Mesendoderm (in vitro differentiated cells): ENCODE results near the gene GRK3.

ENCODE experiments used
- DNase-seq: peaks from one replicate; pipeline ENCODE4 v3.0.0; 2013
- H2AK5ac ChIP-seq: 2 replicates; pipeline ENCODE4 v1.6.1; 2013; ENCODE audit warnings: low read length, inconsistent platforms
- H2BK120ac ChIP-seq: 2 replicates; pipeline ENCODE4 v1.6.1; 2013; ENCODE audit warnings: low read depth, mild to moderate bottlenecking, low read length, moderate library complexity, mixed read lengths
- H2BK15ac ChIP-seq: replicated peaks from 2 replicates; pipeline ENCODE4 v1.6.1; 2013; ENCODE audit warnings: low read depth, mild to moderate bottlenecking, moderate library complexity
- H2BK5ac ChIP-seq: 2 replicates; pipeline ENCODE4 v1.6.1; 2013; ENCODE audit warnings: low read length, inconsistent platforms
- H3K18ac ChIP-seq: 2 replicates; pipeline ENCODE4 v1.6.1; 2013; ENCODE audit warnings: mild to moderate bottlenecking, low read length, mixed read lengths
- H3K23ac ChIP-seq: one replicate; pipeline ENCODE4 v1.6.1; 2013; ENCODE audit warnings: low read length
- H3K27ac ChIP-seq: 2 replicates; pipeline ENCODE4 v1.5.1; 2013; ENCODE audit warnings: low read depth, mild to moderate bottlenecking, inconsistent platforms, low read length, moderate library complexity
- H3K27me3 ChIP-seq: 2 replicates; pipeline ENCODE4 v1.6.1; 2013; ENCODE audit warnings: low read length, control low read depth, mild to moderate bottlenecking, inconsistent platforms; ENCODE audit not compliant: insufficient read depth, poor library complexity
- H3K36me3 ChIP-seq: 2 replicates; pipeline ENCODE4 v1.6.1; 2013; ENCODE audit warnings: low read length, inconsistent platforms; ENCODE audit not compliant: control insufficient read depth, insufficient read depth
- H3K4ac ChIP-seq: one replicate; pipeline ENCODE4 v1.6.1; 2013; ENCODE audit warnings: low read depth, mild to moderate bottlenecking, low read length, moderate library complexity
- H3K4me1 ChIP-seq: 2 replicates; pipeline ENCODE4 v1.6.1; 2013; ENCODE audit warnings: low read depth, low read length, inconsistent platforms; ENCODE audit not compliant: control insufficient read depth
- H3K4me2 ChIP-seq: 2 replicates; pipeline ENCODE4 v1.6.1; 2013; ENCODE audit warnings: low read length
- H3K4me3 ChIP-seq: 2 replicates; pipeline ENCODE4 v1.5.1; 2013; ENCODE audit warnings: mild to moderate bottlenecking, low read length
- H3K56ac ChIP-seq: one replicate; pipeline ENCODE4 v1.6.1; 2013; ENCODE audit warnings: low read length
- H3K79me1 ChIP-seq: 2 replicates; pipeline ENCODE4 v1.6.1; 2013; ENCODE audit warnings: low read length, inconsistent platforms
- H3K79me2 ChIP-seq: 2 replicates; pipeline ENCODE4 v1.6.1; 2013; ENCODE audit warnings: mild to moderate bottlenecking, low read length; ENCODE audit not compliant: control insufficient read depth, insufficient read depth
- H3K9ac ChIP-seq: 2 replicates; pipeline ENCODE4 v1.6.1; 2013; ENCODE audit warnings: low read length, inconsistent platforms
- H4K5ac ChIP-seq: one replicate; pipeline ENCODE4 v1.6.1; 2013; ENCODE audit warnings: low read length
- H4K8ac ChIP-seq: one replicate; pipeline ENCODE4 v1.6.1; 2013; ENCODE audit warnings: low read depth, mild to moderate bottlenecking, control low read depth, low read length, moderate library complexity
- WGBS: extraction: QIAGEN DNeasy Blood & Tissue Kit; methylation state at CpG from one replicate; pipeline ENCODE4 v1.1.7; 2013; ENCODE audit warnings: low lambda C conversion rate, missing lambda C conversion rate; ENCODE audit not compliant: insufficient coverage; ENCODE audit errors: extremely low coverage; 5-methylcytosine and 5-hydroxymethylcytosine counted together

The GRK3 gene

DNA sequence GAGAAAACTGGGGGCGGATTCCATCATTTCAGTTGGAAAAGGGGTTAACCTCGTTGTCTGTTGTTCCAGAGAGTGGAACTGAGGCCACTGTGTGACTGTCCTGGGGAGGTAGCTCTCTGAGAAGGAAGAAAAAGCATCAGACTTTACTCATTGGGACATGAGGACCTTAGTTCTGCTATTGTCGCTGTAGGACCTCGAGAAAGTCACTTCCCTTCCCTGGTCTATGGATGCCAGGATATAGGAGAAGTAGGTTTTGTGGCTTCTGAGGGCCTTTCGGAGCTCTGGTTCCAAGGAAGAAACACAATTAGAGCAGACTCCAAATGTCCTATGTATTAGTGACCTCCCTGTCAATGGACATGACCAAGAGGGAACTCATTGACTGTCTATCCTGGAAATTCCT lies 183.7 kb downstream of the GRK3 start:
- Histone ChIP-seq H3K4me2 (no peak overlapping the region), H3K4me3 (no peak overlapping the region), H3K56ac (no peak overlapping the region), H2BK120ac (no peak overlapping the region), H3K79me1 (no peaks in the 10 kb centered on the region), H3K79me2 (no peaks in the 10 kb centered on the region), H2AK5ac (no peak overlapping the region), H3K27me3 (no peaks in the 10 kb centered on the region), H2BK5ac (no peak overlapping the region), H3K23ac (no peak overlapping the region), H3K36me3 (no peaks in the 10 kb centered on the region), H3K9ac (no peak overlapping the region), H4K5ac (no peak overlapping the region), H3K18ac (no peak overlapping the region), H3K4ac (no peak overlapping the region), H4K8ac (no peak overlapping the region), H3K27ac (no peak overlapping the region), H2BK15ac (no peak overlapping the region), H3K4me1 (no peaks in the 10 kb centered on the region)
- DNase-seq, result no peak
- WGBS, result no CpG with 5 or more reads among the region's 5 CpGs

DNA sequence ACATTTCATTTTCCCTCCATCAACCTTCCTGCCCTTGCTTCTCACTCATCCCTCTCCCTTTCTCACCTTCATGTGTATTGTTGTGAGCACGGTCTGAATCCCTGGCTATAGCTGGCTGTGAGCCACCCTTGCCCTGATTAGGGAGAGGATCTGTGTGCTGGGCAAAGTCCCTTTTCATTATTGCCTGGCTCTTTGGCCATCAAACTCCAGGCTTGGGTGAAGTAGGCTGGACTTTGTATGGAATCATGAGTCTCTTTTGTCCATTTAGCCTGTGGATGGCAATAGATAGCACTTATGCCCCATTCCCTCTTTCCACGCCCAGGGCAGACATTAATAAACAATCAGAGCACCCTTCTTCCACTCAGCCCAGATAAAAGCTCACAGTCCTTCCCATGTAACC lies 184.2 kb downstream of the GRK3 start:
- no CpG with 5 or more reads among the region's 2 CpGs for WGBS
- no peak overlapping the region for H2BK120ac ChIP-seq
- H4K8ac ChIP-seq, result no peak overlapping the region
- H3K27ac ChIP-seq, result no peak overlapping the region
- no peak overlapping the region for H3K18ac ChIP-seq
- DNase-seq, result no peak
- H4K5ac ChIP-seq, result no peak overlapping the region
- H3K56ac ChIP-seq, result no peak overlapping the region
- no peaks in the 10 kb centered on the region for H3K36me3 ChIP-seq
- H3K4me3 ChIP-seq, result no peak overlapping the region
- H3K4me2 ChIP-seq, result no peak overlapping the region
- no peaks in the 10 kb centered on the region for H3K27me3 ChIP-seq
- no peaks in the 10 kb centered on the region for H3K79me1 ChIP-seq
- no peaks in the 10 kb centered on the region for H3K4me1 ChIP-seq
- no peaks in the 10 kb centered on the region for H3K79me2 ChIP-seq
- H3K9ac ChIP-seq, result no peak overlapping the region
- no peak overlapping the region for H2BK15ac ChIP-seq
- H3K4ac ChIP-seq, result no peak overlapping the region
- H2AK5ac ChIP-seq, result no peak overlapping the region
- H3K23ac ChIP-seq, result no peak overlapping the region
- H2BK5ac ChIP-seq, result no peak overlapping the region

DNA sequence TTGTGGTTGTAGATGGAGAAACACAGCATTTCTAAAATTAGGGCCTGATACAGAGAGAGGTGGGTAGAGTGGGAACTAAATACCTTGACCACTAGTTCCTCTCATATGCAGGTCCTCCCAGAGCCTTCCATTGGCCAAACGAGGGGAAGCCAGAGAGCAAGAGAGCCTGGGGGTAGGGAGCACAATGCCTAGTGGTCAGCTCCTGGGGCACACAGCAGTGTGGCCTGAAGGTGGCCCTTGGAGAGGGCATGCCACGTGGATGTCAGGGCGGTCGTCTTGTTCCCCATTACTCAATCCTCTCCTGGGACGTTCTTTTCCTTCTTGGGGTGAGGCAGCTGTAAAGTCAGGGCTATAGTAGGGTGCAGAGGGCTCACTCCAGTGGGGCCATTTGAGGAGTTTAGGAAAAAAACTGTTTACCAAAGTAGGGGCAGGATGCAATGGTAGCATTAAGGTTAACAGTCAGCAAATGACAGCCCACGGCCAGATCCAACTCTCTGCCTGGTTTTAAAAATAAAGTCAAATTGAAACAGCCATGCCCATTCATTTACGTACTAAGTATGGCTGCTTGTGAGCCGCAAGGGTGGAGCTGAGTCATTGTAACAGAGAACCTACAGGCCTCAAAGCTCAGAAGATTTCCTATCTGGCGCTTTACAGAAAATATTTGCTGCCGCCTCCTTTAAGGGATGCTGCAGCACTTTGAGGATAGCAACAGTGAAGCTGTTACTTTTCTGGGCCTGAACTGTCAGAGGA lies 185.1 kb downstream of the GRK3 start:
- WGBS, result no CpG with 5 or more reads among the region's 10 CpGs
- Histone ChIP-seq H3K4me1 (no peaks in the 10 kb centered on the region), H2BK120ac (no peak overlapping the region), H3K79me2 (no peaks in the 10 kb centered on the region), H3K79me1 (no peaks in the 10 kb centered on the region), H3K9ac (no peak overlapping the region), H3K27ac (no peak overlapping the region), H3K18ac (no peak overlapping the region), H3K36me3 (no peaks in the 10 kb centered on the region), H3K4me3 (no peak overlapping the region), H3K23ac (no peak overlapping the region), H2BK15ac (no peak overlapping the region), H3K4ac (no peak overlapping the region), H3K4me2 (no peak overlapping the region), H2BK5ac (no peak overlapping the region), H3K56ac (no peak overlapping the region), H3K27me3 (no peaks in the 10 kb centered on the region), H4K8ac (no peak overlapping the region), H2AK5ac (no peak overlapping the region), H4K5ac (no peak overlapping the region)
- no peak for DNase-seq

DNA sequence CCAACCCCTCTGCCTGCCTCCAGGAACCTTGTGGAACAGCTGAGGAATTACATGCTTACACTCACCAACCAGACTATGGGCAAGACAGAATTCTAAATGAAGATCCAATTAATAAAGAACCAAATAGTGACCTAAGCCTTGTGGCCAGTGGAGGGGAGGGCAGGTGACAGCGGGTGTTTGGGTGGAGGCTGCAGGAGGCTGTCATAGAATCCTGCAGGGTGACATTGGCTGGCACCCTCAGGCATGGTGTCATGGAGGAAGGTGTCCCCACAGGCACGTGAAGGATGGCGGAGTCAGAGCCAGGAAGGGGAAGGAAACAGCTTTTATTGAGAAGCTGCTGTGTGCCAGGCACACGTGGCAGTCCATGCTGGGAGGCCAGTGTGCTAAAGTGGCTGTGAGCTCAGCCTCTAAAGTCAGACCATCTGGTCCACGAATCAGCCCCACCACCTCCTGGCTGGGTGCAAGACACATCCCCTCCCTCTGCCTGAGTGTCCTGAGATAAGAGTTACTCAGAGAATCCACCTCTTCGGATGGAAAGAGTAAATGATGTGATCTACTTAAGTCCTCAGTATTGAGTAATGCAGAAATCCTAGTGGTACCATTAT lies 186.2 kb downstream of the GRK3 start:
- no peak overlapping the region for H4K5ac ChIP-seq
- H4K8ac ChIP-seq, result no peak overlapping the region
- H3K27ac ChIP-seq, result no peak overlapping the region
- H3K18ac ChIP-seq, result no peak overlapping the region
- no peaks in the 10 kb centered on the region for H3K36me3 ChIP-seq
- no CpG with 5 or more reads among the region's 6 CpGs for WGBS
- H2AK5ac ChIP-seq, result no peak overlapping the region
- no peak overlapping the region for H3K56ac ChIP-seq
- H2BK120ac ChIP-seq, result no peak overlapping the region
- no peaks in the 10 kb centered on the region for H3K27me3 ChIP-seq
- no peak overlapping the region for H3K4me3 ChIP-seq
- H2BK15ac ChIP-seq, result no peak overlapping the region
- H3K79me2 ChIP-seq, result no peaks in the 10 kb centered on the region
- H3K4me2 ChIP-seq, result no peak overlapping the region
- no peaks in the 10 kb centered on the region for H3K79me1 ChIP-seq
- no peak overlapping the region for H3K23ac ChIP-seq
- peak; percentile 57 for DNase-seq
- H2BK5ac ChIP-seq, result no peak overlapping the region
- no peak overlapping the region for H3K4ac ChIP-seq
- no peaks in the 10 kb centered on the region for H3K4me1 ChIP-seq
- no peak overlapping the region for H3K9ac ChIP-seq

DNA sequence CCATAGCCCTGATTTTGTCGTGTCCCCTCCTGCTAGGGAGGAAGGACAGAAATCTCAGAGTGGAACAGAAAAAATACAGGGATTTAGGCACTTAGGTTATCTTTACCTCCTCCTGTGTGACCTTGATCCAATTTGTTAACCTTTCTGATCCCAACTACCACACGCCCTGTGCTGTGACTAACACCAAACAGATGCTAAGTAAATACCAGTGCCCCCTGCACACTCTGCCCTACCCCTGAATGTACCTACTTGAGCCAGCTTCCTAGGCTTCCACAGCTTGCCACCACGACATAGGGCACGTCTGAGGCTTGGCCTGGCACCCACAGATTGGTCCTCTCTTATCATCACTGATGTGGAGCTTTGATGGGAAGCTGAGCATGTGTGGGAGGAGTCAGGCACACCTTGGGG lies 186.7 kb downstream of the GRK3 start:
- no peak overlapping the region for H3K56ac ChIP-seq
- WGBS, result no CpG with 5 or more reads among the region's 4 CpGs

More for the DNA sequence above, 186.7 kb downstream of the GRK3 start:
- Histone ChIP-seq H3K27ac (no peak overlapping the region), H3K36me3 (no peaks in the 10 kb centered on the region), H2AK5ac (no peak overlapping the region), H3K4ac (no peak overlapping the region), H3K27me3 (no peaks in the 10 kb centered on the region), H3K9ac (no peak overlapping the region), H3K23ac (no peak overlapping the region), H3K4me3 (no peak overlapping the region), H3K79me1 (no peaks in the 10 kb centered on the region), H3K4me2 (no peak overlapping the region), H3K79me2 (no peaks in the 10 kb centered on the region), H2BK15ac (no peak overlapping the region), H3K18ac (no peak overlapping the region), H4K8ac (no peak overlapping the region), H2BK120ac (no peak overlapping the region), H2BK5ac (no peak overlapping the region), H3K4me1 (no peaks in the 10 kb centered on the region), H4K5ac (no peak overlapping the region)
- no peak for DNase-seq
